ENCODE measurements around the gene LRSAM1. TPM values are rescaled to one million over a fixed set of nuclear protein-coding genes. Genes with fewer than 3 reads are reported as not detected.
A peak's percentile ranks its signal among the peaks of the same experiment; 100 is the strongest.

The LRSAM1 gene
- total and polyA plus RNA-seq, 9 of the 15 experiments (the other 6 are each of a cell fraction or from before 2014, with no cell fraction given) = 0.07 to 16.2 (median 4.7) TPM

GRCh38 chr9:127493592-127494303 lies 42.4 kb downstream of the LRSAM1 start:
- Histone ChIP-seq H3K4me2 (ENCODE audit: insufficient read depth, low read length) (no peak overlapping the region), H3K9me3 (replicated peaks; ENCODE audit: control insufficient read depth, insufficient read depth, low read depth, low read length) (no peaks in the 10 kb centered on the region), H3K27me3 (ENCODE audit: control insufficient read depth in 2 of 2, insufficient read depth in 2 of 2, low read length in 2 of 2) (no peaks in the 10 kb centered on the region), H3K9me1 (ENCODE audit: control insufficient read depth, insufficient read depth, low read length) (no peaks in the 10 kb centered on the region), H2AFZ (ENCODE audit: low read depth, low read length) (no peak overlapping the region), H4K20me1 (replicated peaks; ENCODE audit: control insufficient read depth, insufficient read depth, low read length) (no peaks in the 10 kb centered on the region; the same call in 1 of the 2 replicates), H3K9ac (ENCODE audit: insufficient read depth in 1 of 2, low read depth in 2 of 2, low read length in 2 of 2) (peak overlapping the region in 1 of 2 experiments; percentile 56; a peak in 1 of 4 replicates), H3K27ac (ENCODE audit: extremely low read depth, low read depth, low read length) (no peak overlapping the region), H3K4me1 (replicated peaks in 1 of 2; ENCODE audit: control insufficient read depth in 2 of 2, insufficient read depth in 2 of 2, low read length in 2 of 2) (peaks cover 6 to 34% of the 10 kb centered on the region in 2 experiments; a peak in 4 of 5 replicates), H3K36me3 (ENCODE audit: control insufficient read depth, insufficient read depth, low read length) (peaks cover 35% of the 10 kb centered on the region; the same call in 2 of the 3 replicates), H3K4me3 (no peak overlapping the region), H3K79me2 (ENCODE audit: control insufficient read depth, insufficient read depth, low read length) (no peaks in the 10 kb centered on the region)
- in situ Hi-C loops (cut with MboI) (no loop called here), intact Hi-C loops (cut with micrococcal nuclease) (no loop called here)
- no TSS peak for BruUV-seq (replicated peaks)
- CTCF ChIA-PET (ENCODE audit: low intra/inter-chr PET ratio) = no interaction called here
- ATAC-seq (no peak), DNase-seq (ENCODE audit: extremely low read depth in 1 of 4, low spot score in 3 of 4) (no peak), FAIRE-seq (no peak)
- POLR2A ChIA-PET = interaction anchor here (0.9 kb wide), 1 partner anchor 13 kb away, joined by 3 read pairs; no protein-coding TSS in a partner anchor
- TF ChIP-seq HDAC3 (IDR thresholded peaks at IDR 0.05; ENCODE audit: borderline replicate concordance, partially characterized antibody) = no peak
- TF ChIP-seq, protein P1, sequence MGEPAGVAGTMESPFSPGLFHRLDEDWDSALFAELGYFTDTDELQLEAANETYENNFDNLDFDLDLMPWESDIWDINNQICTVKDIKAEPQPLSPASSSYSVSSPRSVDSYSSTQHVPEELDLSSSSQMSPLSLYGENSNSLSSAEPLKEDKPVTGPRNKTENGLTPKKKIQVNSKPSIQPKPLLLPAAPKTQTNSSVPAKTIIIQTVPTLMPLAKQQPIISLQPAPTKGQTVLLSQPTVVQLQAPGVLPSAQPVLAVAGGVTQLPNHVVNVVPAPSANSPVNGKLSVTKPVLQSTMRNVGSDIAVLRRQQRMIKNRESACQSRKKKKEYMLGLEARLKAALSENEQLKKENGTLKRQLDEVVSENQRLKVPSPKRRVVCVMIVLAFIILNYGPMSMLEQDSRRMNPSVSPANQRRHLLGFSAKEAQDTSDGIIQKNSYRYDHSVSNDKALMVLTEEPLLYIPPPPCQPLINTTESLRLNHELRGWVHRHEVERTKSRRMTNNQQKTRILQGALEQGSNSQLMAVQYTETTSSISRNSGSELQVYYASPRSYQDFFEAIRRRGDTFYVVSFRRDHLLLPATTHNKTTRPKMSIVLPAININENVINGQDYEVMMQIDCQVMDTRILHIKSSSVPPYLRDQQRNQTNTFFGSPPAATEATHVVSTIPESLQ (CRISPR knock-in tag; IDR thresholded peaks at IDR 0.05) = no peak
- 0 out of 2 replicates have a peak, but pooled peaks have one; percentile 17 for TF ChIP-seq POLR2G (IDR thresholded peaks at IDR 0.05; ENCODE audit: low read depth, low read length)
- WGBS (ENCODE audit: insufficient coverage, low coverage, missing lambda C conversion rate) = 82% methylated on average over 16 of the region's 22 CpGs

All from K562 (cell line).